ENCODE data around the gene HTR4.

- no peak for TF ChIP-seq CTCF (IDR thresholded peaks at IDR 0.05)
- TF ChIP-seq POLR2A (IDR thresholded peaks at IDR 0.05) = no peak
- no peak for TF ChIP-seq POLR2AphosphoS5 (IDR thresholded peaks at IDR 0.05)
Measured at GRCh38 chr5:148633067-148633377, 21.3 kb downstream of the HTR4 start.
